AG04450 (cell line): Measurements from ENCODE around the gene FAM181A. TPM values are rescaled to one million over a fixed set of nuclear protein-coding genes. Genes with fewer than 3 reads are reported as not detected.
A peak's percentile ranks its signal among the peaks of the same experiment; 100 is the strongest.

Source experiments
- CTCF ChIA-PET: fragments of 300-600, 350-600 bp; formaldehyde crosslinking; extraction: SDS; loops from one replicate; lab custom pipeline; 2022; ENCODE audit warnings: antibody characterized with exemption, inconsistent platforms; lab: Charles Lee
- POLR2A ChIA-PET: fragments of 350-600 bp; formaldehyde crosslinking; extraction: SDS; loops from one replicate; lab custom pipeline; 2021; ENCODE audit warnings: antibody characterized with exemption, inconsistent platforms; lab: Yijun Ruan, JAX
- DNase-seq: peaks from one replicate; pipeline ENCODE4 v3.0.0-alpha.2; 2011; ENCODE audit warnings: low read depth, low spot score
- H3K27ac ChIP-seq: one replicate; pipeline ENCODE4 v1.5.1; 2012; ENCODE audit warnings: low read depth, low read length, control low read depth
- H3K27me3 ChIP-seq: one replicate; pipeline ENCODE4 v1.6.0; 2012; ENCODE audit warnings: low read length; ENCODE audit not compliant: control insufficient read depth, insufficient read depth
- H3K4me3 ChIP-seq: 2 replicates; pipeline ENCODE4 v1.5.1; 2011; ENCODE audit warnings: mild to moderate bottlenecking, low read depth, low read length, control low read depth
- H3K9me3 ChIP-seq: 2 replicates; pipeline ENCODE4 v1.5.1; 2012; ENCODE audit warnings: low read length; ENCODE audit not compliant: control insufficient read depth, insufficient read depth
- CTCF ChIP-seq: IDR thresholded peaks from 2 replicates; pipeline ENCODE4 v1.5.1; 2011; ENCODE audit warnings: low read depth, low read length, control low read depth, inconsistent platforms
- polyA plus RNA-seq: library from polyadenylated mRNA; depleted of rRNA; stranded (reverse); fragments of >200 nt; gene quantifications from 2 replicates; pipeline ENCODE4 v1.2.3, GENCODE V29; 2011

Gene FAM181A
- polyA plus RNA-seq, 1 experiment: not detected

- peak; percentile 28 for TF ChIP-seq CTCF
- DNase-seq: no peak
- ChIA-PET POLR2A (interaction anchor here (0.9 kb wide), 1 partner anchor 10 kb away, joined by 5 read pairs; no protein-coding TSS in a partner anchor), CTCF (interaction anchor here (1.0 to 1.3 kb wide), 2 partner anchors 10 to 31 kb away, joined by 3 to 4 read pairs; no protein-coding TSS in a partner anchor)
- Histone ChIP-seq H3K27ac (no peak overlapping the region), H3K4me3 (no peak overlapping the region), H3K9me3 (no peaks in the 10 kb centered on the region), H3K27me3 (no peaks in the 10 kb centered on the region)
These were observed 43.4 kb downstream of the FAM181A start for GRCh38 chr14:93970585-93970964.

GRCh38 chr14:93970965-93971634 is 44.0 kb downstream of the FAM181A start:
- no peak for TF ChIP-seq CTCF
- Histone ChIP-seq H3K4me3 (no peak overlapping the region), H3K9me3 (no peaks in the 10 kb centered on the region), H3K27me3 (no peaks in the 10 kb centered on the region), H3K27ac (no peak overlapping the region)
- no peak for DNase-seq
- ChIA-PET CTCF (interaction anchor here (0.8 to 1.3 kb wide), 3 partner anchors 10 to 31 kb away, joined by 3 to 4 read pairs (median 3); no protein-coding TSS in a partner anchor), POLR2A (interaction anchor here (0.9 kb wide), 1 partner anchor 11 kb away, joined by 5 read pairs; no protein-coding TSS in a partner anchor)

GRCh38 chr14:93971635-93972027 is 44.5 kb downstream of the FAM181A start:
- Histone ChIP-seq H3K9me3 (no peaks in the 10 kb centered on the region), H3K4me3 (no peak overlapping the region), H3K27ac (no peak overlapping the region), H3K27me3 (no peaks in the 10 kb centered on the region)
- TF ChIP-seq CTCF: no peak
- ChIA-PET CTCF (interaction anchor here (0.8 kb wide), 1 partner anchor 11 kb away, joined by 3 read pairs; no protein-coding TSS in a partner anchor), POLR2A (no interaction called here)
- no peak for DNase-seq

- H3K27me3 ChIP-seq: no peaks in the 10 kb centered on the region
- POLR2A ChIA-PET: no interaction called here
- CTCF ChIA-PET: interaction anchor here (1.0 to 1.5 kb wide), 2 partner anchors 12 to 33 kb away, joined by 3 to 4 read pairs; no protein-coding TSS in a partner anchor
- no peak for TF ChIP-seq CTCF
- H3K27ac ChIP-seq: no peak overlapping the region
- H3K9me3 ChIP-seq: peaks cover under 1% of the 10 kb centered on the region; the same call in 1 of the 2 replicates
- DNase-seq: no peak
- H3K4me3 ChIP-seq: no peak overlapping the region
These were observed 45.6 kb downstream of the FAM181A start for GRCh38 chr14:93972618-93973205.

- Histone ChIP-seq H3K27me3 (no peaks in the 10 kb centered on the region), H3K27ac (no peak overlapping the region), H3K9me3 (peaks cover 7% of the 10 kb centered on the region), H3K4me3 (no peak overlapping the region)
- no peak for TF ChIP-seq CTCF
- DNase-seq: no peak
- POLR2A ChIA-PET: no interaction called here
- CTCF ChIA-PET: interaction anchor here (1.5 kb wide), 1 partner anchor 11 kb away, joined by 4 read pairs; no protein-coding TSS in a partner anchor
These were observed 46.5 kb downstream of the FAM181A start for GRCh38 chr14:93973607-93974006.
